ENCODE results near the gene SELENOV.

DNA sequence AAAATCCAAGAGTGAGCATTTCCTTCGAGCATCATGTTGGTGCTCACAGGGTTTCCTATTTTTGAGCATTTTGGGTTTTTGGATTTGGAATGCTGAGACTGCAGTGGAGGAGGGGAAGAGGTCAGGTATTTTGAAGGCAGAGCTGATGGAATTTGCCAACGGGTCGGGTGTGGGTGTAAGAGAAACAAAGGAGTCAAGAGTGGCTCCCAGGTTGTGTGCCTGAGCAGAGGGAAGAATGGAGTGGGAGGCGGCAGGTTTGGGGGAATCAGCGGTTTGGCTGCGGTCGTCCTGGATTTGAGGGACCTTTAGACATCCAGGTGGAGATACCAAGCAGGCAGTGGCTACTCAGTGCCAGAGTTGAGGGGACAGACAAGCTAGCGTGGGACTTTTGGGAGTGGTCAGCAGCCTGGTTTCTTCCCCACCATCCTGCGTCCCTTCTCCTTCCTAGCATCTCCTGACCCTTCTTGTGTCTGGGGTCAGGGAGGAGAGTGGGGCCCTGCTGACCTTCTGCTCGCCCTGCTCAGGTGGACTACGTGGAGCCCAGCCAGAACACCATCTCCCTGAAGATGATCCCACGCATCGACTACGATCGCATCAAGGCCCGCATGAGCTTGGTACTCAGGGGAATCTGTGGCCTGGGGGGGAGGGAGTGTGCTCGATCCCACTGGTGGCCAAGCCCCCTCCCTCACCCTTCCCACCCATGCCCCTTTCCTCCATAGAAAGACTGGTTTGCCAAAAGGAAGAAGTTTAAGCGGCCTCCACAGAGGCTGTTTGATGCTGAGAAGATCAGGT lies 48.8 kb upstream of the SELENOV start:
- TF ChIP-seq, protein P1, sequence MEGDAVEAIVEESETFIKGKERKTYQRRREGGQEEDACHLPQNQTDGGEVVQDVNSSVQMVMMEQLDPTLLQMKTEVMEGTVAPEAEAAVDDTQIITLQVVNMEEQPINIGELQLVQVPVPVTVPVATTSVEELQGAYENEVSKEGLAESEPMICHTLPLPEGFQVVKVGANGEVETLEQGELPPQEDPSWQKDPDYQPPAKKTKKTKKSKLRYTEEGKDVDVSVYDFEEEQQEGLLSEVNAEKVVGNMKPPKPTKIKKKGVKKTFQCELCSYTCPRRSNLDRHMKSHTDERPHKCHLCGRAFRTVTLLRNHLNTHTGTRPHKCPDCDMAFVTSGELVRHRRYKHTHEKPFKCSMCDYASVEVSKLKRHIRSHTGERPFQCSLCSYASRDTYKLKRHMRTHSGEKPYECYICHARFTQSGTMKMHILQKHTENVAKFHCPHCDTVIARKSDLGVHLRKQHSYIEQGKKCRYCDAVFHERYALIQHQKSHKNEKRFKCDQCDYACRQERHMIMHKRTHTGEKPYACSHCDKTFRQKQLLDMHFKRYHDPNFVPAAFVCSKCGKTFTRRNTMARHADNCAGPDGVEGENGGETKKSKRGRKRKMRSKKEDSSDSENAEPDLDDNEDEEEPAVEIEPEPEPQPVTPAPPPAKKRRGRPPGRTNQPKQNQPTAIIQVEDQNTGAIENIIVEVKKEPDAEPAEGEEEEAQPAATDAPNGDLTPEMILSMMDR (IDR thresholded peaks at IDR 0.05) = no peak
- no peak for TF ChIP-seq POLR2AphosphoS5 (IDR thresholded peaks at IDR 0.05; ENCODE audit: low read depth, low read length)
- no peak for TF ChIP-seq SIN3A (IDR thresholded peaks at IDR 0.05; ENCODE audit: borderline replicate concordance, insufficient read depth, low read depth, low read length)
- TF ChIP-seq, protein P2, sequence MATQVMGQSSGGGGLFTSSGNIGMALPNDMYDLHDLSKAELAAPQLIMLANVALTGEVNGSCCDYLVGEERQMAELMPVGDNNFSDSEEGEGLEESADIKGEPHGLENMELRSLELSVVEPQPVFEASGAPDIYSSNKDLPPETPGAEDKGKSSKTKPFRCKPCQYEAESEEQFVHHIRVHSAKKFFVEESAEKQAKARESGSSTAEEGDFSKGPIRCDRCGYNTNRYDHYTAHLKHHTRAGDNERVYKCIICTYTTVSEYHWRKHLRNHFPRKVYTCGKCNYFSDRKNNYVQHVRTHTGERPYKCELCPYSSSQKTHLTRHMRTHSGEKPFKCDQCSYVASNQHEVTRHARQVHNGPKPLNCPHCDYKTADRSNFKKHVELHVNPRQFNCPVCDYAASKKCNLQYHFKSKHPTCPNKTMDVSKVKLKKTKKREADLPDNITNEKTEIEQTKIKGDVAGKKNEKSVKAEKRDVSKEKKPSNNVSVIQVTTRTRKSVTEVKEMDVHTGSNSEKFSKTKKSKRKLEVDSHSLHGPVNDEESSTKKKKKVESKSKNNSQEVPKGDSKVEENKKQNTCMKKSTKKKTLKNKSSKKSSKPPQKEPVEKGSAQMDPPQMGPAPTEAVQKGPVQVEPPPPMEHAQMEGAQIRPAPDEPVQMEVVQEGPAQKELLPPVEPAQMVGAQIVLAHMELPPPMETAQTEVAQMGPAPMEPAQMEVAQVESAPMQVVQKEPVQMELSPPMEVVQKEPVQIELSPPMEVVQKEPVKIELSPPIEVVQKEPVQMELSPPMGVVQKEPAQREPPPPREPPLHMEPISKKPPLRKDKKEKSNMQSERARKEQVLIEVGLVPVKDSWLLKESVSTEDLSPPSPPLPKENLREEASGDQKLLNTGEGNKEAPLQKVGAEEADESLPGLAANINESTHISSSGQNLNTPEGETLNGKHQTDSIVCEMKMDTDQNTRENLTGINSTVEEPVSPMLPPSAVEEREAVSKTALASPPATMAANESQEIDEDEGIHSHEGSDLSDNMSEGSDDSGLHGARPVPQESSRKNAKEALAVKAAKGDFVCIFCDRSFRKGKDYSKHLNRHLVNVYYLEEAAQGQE (IDR thresholded peaks at IDR 0.05; ENCODE audit: insufficient read depth in 1 of 2, low read depth in 2 of 2, low read length in 1 of 2) = no peak
